Psoas muscle (tissue), 8 donors: ENCODE measurements around the gene MYMX. TPM values are rescaled to one million over a fixed set of nuclear protein-coding genes. Genes with fewer than 3 reads are reported as not detected.
"Not testable (repeated sequence)": the region's sequence is repeated elsewhere in the genome, so short reads cannot be mapped to it uniquely, and the experiment has no call there.

Source experiments
- ATAC-seq, 4 donors: fragments of 200-7000 bp; cut with Tn5 transposase; one replicate each; pipeline ENCODE4 v1.9.1; 2020; ENCODE audit warnings: moderate library complexity in 3 of 4, mild to moderate bottlenecking in 2 of 4
- DNase-seq, 2 donors: peaks; one replicate each; pipeline ENCODE4 v3.0.0-alpha.2; 2020
- H3K27ac ChIP-seq: fragments of 200-600 bp; one replicate; pipeline ENCODE4 v1.8.0; 2022
- H3K27me3 ChIP-seq, 3 donors: fragments of 200-600 bp in 1 of 3; one replicate each; pipeline versions ENCODE4 v1.6.1 to v1.8.0; 2013 to 2022; ENCODE audit warnings: low read length in 2 of 3, mild to moderate bottlenecking in 2 of 3, moderate library complexity in 1 of 3; ENCODE audit not compliant: insufficient read depth in 3 of 3
- H3K36me3 ChIP-seq, 2 donors: fragments of 200-600 bp in 1 of 2; one replicate each; pipeline versions ENCODE4 v1.6.1 to v1.8.0; 2013 to 2022; ENCODE audit warnings: low read depth in 1 of 2, mild to moderate bottlenecking in 1 of 2, moderate library complexity in 1 of 2; ENCODE audit not compliant: insufficient read depth in 1 of 2
- H3K4me1 ChIP-seq: fragments of 200-600 bp; one replicate; pipeline ENCODE4 v1.8.0; 2022
- H3K4me3 ChIP-seq: fragments of 200-600 bp; one replicate; pipeline ENCODE4 v1.8.0; 2022; ENCODE audit warnings: mild to moderate bottlenecking
- H3K9me3 ChIP-seq: fragments of 200-600 bp; one replicate; pipeline ENCODE4 v1.8.0; 2022
- WGBS, 3 donors: extraction: QIAGEN DNeasy Blood & Tissue Kit; methylation state at CpG; one replicate each; pipeline versions ENCODE4 v1.1.6 to v1.1.7; 2013; 5-methylcytosine and 5-hydroxymethylcytosine counted together
- intact Hi-C, 2 donors: fragments of 100-400 bp; cut with DNase I; formaldehyde crosslinking; loops; one replicate each; pipeline versions ENCODE4 v1.11.0 to v1.14.2; 2022
- polyA plus RNA-seq, 3 donors: library from polyadenylated mRNA; stranded (reverse); fragments of 200-250 nt; gene quantifications; one replicate each; pipeline ENCODE4 v1.2.3, GENCODE V29; 2013
- total RNA-seq, 4 donors: library from RNA; stranded (reverse); fragmentation: NEBNext Ultra II Directional in 2 of 4; extraction: Animal tissue kit (Norgen Biotek cat#: 25700) in 2 of 4; gene quantifications; one replicate each; pipeline versions ENCODE4 v1.2.1 to v1.2.4, GENCODE V29; 2021 to 2023
- TF ChIP-seq, protein P1 (sequence below): fragments of 200-600 bp; IDR thresholded peaks from one replicate; pipeline ENCODE4 v1.8.0; 2022; ENCODE audit warnings: antibody characterized with exemption
- donor health status: healthy with polysubstance abuse.
- donor health status: DM: no; HTN: no; CAD: no; lungs with moderate emphysema.
- donor health status: Bipolar disorder and iron deficiency.
- donor health status: healthy.
- donor health status: DM: yes; HTN: yes; CAD: no.
- donor health status: DM: no; HTN: no; CAD: no.
- donor health status: DM: no; HTN: no; CAD: no.
- donor health status: DM: yes; HTN: yes; CAD: no.

Gene MYMX
- total and polyA plus RNA-seq, 7 donors = 0.09 to 0.61 (median 0.36) TPM; not detected in 2

DNA sequence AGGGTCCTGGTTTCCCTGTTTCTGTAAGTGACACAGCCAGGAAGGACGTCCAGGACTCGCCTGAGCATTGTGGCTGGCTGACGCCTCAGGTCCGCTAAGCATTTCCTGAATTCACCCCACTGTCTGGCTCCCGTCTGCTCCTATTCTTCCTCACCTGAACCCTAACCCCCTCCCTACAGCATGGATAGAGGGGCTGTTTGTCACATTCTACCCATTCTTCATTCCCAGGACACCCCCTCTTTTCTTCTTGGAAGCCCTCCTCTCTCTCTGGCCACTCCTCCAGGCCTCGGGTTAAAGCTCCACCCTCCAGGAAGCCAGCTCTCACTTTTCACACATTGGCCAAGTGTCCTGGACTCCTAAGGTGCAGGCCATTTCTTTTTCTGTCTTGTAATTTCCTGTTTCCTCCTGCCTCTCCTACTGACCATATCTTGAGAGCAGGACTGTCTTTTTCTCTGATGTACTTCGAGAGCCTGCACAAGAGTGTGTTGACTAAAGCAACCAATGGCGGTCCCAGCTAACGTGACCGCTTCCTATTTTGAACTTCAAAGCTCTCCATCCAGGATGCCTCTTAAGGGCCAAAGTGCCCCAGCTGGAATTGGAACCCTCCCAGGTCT is 24.2 kb upstream of the MYMX start:
- TF ChIP-seq, protein P1, sequence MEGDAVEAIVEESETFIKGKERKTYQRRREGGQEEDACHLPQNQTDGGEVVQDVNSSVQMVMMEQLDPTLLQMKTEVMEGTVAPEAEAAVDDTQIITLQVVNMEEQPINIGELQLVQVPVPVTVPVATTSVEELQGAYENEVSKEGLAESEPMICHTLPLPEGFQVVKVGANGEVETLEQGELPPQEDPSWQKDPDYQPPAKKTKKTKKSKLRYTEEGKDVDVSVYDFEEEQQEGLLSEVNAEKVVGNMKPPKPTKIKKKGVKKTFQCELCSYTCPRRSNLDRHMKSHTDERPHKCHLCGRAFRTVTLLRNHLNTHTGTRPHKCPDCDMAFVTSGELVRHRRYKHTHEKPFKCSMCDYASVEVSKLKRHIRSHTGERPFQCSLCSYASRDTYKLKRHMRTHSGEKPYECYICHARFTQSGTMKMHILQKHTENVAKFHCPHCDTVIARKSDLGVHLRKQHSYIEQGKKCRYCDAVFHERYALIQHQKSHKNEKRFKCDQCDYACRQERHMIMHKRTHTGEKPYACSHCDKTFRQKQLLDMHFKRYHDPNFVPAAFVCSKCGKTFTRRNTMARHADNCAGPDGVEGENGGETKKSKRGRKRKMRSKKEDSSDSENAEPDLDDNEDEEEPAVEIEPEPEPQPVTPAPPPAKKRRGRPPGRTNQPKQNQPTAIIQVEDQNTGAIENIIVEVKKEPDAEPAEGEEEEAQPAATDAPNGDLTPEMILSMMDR = no peak
- H3K4me3 ChIP-seq = peak overlapping the region; percentile 11
- H3K9me3 ChIP-seq = no peaks in the 10 kb centered on the region
- no peaks in the 10 kb centered on the region for H3K36me3 ChIP-seq
- intact Hi-C loops = no loop called here
- DNase-seq (no peak), ATAC-seq (peak in 1 of 4 donors; percentile 30)
- 56 to 62% (median 59%) methylated on average over 10 of the region's 10 CpGs for whole genome bisulfite sequencing, 3 donors
- H3K4me1 ChIP-seq = no peaks in the 10 kb centered on the region
- H3K27ac ChIP-seq = no peak overlapping the region
- no peaks in the 10 kb centered on the region for H3K27me3 ChIP-seq

DNA sequence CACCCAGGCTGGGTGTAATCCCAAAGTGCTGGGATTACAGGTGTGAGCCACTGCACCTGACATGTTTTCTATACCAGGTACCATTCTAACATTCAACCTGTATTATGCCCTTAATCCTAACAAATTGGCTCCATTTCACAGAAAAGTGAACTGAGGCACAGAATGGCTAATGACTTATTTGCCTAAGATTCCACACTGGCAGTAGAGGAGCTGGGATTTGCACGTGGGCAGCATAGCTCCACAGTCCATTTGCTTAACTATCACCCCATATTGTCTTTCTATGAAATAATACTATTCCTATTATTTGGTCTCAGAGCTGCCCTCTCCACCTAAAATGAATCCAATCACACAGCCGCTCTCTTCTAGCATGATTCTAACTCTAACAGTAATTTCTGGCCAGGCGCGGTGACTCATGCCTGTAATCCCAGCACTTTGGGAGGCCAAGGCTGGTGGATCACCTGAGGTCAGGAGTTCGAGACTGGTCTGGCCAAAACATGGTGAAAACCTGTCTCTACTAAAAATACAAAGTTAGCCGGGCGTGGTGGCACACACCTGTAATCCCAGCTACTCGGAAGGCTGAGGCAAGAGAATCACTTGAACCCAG is 23.3 kb upstream of the MYMX start:
- WGBS, 3 donors = 94 to 97% (median 96%) methylated on average over 8 of the region's 8 CpGs
- DNase-seq (no peak), ATAC-seq (no peak)
- intact Hi-C loops = no loop called here
- Histone ChIP-seq H3K27ac (no peak overlapping the region), H3K4me3 (no peak overlapping the region), H3K4me1 (no peaks in the 10 kb centered on the region), H3K9me3 (no peaks in the 10 kb centered on the region), H3K36me3 (no peaks in the 10 kb centered on the region), H3K27me3 (no peaks in the 10 kb centered on the region)
- TF ChIP-seq, protein P1 = no peak

DNA sequence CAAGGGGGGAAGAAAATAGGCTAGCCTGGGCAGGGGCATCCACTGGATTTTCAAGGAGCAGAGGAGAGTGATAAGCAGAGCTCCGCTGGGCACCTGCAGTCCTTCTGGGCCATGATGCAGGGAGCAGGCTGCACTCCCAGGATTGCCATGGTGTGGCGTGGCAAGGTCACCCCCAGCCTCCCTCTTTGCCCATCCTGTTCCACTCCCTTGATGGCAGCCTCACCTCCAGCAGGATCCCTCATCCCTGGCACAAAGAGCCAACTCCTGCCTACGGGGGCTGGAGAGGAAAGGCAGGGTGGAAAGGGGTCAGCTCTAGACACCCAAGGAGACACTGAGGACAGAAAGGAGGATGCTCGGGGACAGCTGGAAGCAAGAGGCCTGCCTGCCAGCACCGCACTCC is 22.4 kb upstream of the MYMX start:
- Histone ChIP-seq H3K27me3 (no peaks in the 10 kb centered on the region), H3K4me1 (no peaks in the 10 kb centered on the region), H3K36me3 (no peaks in the 10 kb centered on the region), H3K4me3 (no peak overlapping the region), H3K9me3 (no peaks in the 10 kb centered on the region), H3K27ac (no peak overlapping the region)
- TF ChIP-seq, protein P1 = no peak
- WGBS, 3 donors = 72 to 92% (median 83%) methylated on average over 5 of the region's 5 CpGs
- ATAC-seq (no peak), DNase-seq (no peak)
- intact Hi-C loops = no loop called here

DNA sequence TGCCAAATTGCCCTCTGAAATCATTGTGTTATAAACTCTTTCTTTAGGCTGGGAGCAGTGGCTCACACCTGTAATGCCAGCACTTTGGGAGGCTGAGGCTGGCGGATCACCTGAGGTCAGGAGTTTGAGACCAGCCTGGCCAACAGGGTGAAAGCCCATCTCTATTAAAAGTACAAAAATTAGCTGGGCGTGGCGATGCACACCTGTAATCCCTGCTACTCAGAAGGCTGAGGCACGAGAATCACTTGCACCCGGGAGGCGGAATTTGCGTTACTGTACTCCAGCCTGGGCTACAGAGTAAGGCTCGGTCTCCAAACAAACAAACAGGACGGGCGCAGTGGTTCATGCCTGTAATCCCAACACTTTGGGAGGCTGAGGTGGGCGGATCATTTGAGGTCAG is 20.4 kb upstream of the MYMX start:
- intact Hi-C loops, H3K36me3 ChIP-seq, H3K4me1 ChIP-seq, DNase-seq, H3K27ac ChIP-seq, H3K9me3 ChIP-seq, H3K4me3 ChIP-seq, ATAC-seq, H3K27me3 ChIP-seq: not testable (repeated sequence)
- WGBS, 3 donors = 95% methylated on average over 11 of the region's 11 CpGs

DNA sequence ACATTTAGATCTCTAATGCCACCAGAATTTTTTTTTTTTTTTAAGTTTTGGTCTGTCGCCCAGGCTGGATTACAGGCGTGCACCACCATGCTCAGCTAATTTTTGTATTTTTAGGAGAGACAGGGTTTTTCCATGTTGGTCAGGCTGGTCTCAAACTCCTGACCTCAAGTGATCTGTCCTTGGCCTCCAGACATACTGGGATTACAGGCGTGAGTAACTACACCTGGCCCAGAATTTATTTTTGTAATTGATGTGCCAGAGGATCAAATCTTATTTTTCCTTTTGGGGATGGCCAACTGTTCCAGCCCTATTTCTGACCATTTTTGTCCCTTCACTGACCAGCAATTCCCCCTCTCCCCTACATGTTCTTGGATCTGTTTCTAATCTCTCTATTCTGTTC is 18.0 kb upstream of the MYMX start:
- TF ChIP-seq, protein P1 = no peak
- H3K27me3 ChIP-seq = no peaks in the 10 kb centered on the region
- H3K4me1 ChIP-seq = peaks cover 3% of the 10 kb centered on the region
- no peaks in the 10 kb centered on the region for H3K36me3 ChIP-seq
- H3K27ac ChIP-seq = no peak overlapping the region
- 62 to 72% (median 63%) methylated on average over 3 of the region's 3 CpGs for WGBS, 3 donors
- no peak for DNase-seq
- ATAC-seq = no peak
- intact Hi-C loops = no loop called here
- H3K4me3 ChIP-seq = no peak overlapping the region
- H3K9me3 ChIP-seq = no peaks in the 10 kb centered on the region
